WTC11 (cell line): ENCODE data around the gene RPUSD4. TPM values are rescaled to one million over a fixed set of nuclear protein-coding genes. Genes with fewer than 3 reads are reported as not detected.

Experiments
- ATAC-seq: fragments of 200-7000 bp; cut with Tn5 transposase; 2 replicates; pipeline ENCODE4 v1.10.0; 2021; ENCODE audit warnings: mild to moderate bottlenecking, moderate library complexity
- CTCF ChIA-PET: fragments of 300-600 bp; sonication (Branson Sonifier 250); formaldehyde crosslinking; loops from one replicate; lab custom pipeline; 2021; ENCODE audit warnings: antibody characterized with exemption; lab: Charles Lee
- POLR2A ChIA-PET: fragments of 350-600 bp; sonication (Branson Sonifier 250); formaldehyde crosslinking; loops from one replicate; lab custom pipeline; 2021; ENCODE audit warnings: antibody characterized with exemption; lab: Charles Lee
- DNase-seq: peaks from one replicate; pipeline ENCODE4 v3.0.0; 2021; ENCODE audit warnings: low spot score
- H3K27ac Mint-ChIP-seq: 2 replicates; pipeline ENCODE4 v1.8.0; 2021; ENCODE audit warnings: mixed read lengths
- H3K27me3 Mint-ChIP-seq: 2 replicates; pipeline ENCODE4 v1.8.0; 2021; ENCODE audit warnings: low read depth, mild to moderate bottlenecking, moderate library complexity, mixed read lengths
- H3K36me3 Mint-ChIP-seq: 2 replicates; pipeline ENCODE4 v1.8.0; 2021; ENCODE audit warnings: mixed read lengths
- H3K4me1 Mint-ChIP-seq: 2 replicates; pipeline ENCODE4 v1.8.0; 2022; ENCODE audit warnings: mixed read lengths
- H3K4me3 Mint-ChIP-seq: 2 replicates; pipeline ENCODE4 v1.8.0; 2021; ENCODE audit warnings: mild to moderate bottlenecking, moderate library complexity, mixed read lengths
- H3K9me3 Mint-ChIP-seq: 2 replicates; pipeline ENCODE4 v1.8.0; 2021; ENCODE audit warnings: mixed read lengths
- CBFB ChIP-seq: sonication (generic); formaldehyde crosslinking; IDR thresholded peaks from 2 replicates; pipeline ENCODE4 v1.8.1; 2022; ENCODE audit warnings: mild to moderate bottlenecking, low read depth, missing genetic modification reagents
- CTCF ChIP-seq: fragments of 200-600 bp; IDR thresholded peaks from 2 replicates; pipeline ENCODE4 v1.8.0; 2022; ENCODE audit warnings: antibody characterized with exemption
- ELF4 ChIP-seq: sonication (generic); formaldehyde crosslinking; IDR thresholded peaks from 2 replicates; pipeline ENCODE4 v1.8.1; 2022; ENCODE audit warnings: low read depth, mild to moderate bottlenecking, moderate library complexity, missing genetic modification reagents
- EMX1 ChIP-seq: fragments of 250-450 bp; sonication (Bioruptor Pico); IDR thresholded peaks from 2 replicates; pipeline ENCODE4 v1.8.0; 2021; ENCODE audit warnings: mild to moderate bottlenecking
- FOXJ3 ChIP-seq: sonication (generic); formaldehyde crosslinking; IDR thresholded peaks from 2 replicates; pipeline ENCODE4 v1.9.0; 2021; ENCODE audit warnings: missing genetic modification reagents, mild to moderate bottlenecking, borderline replicate concordance
- KAT7 ChIP-seq: sonication (generic); formaldehyde crosslinking; IDR thresholded peaks from 2 replicates; pipeline ENCODE4 v1.8.1; 2023; ENCODE audit warnings: missing genetic modification reagents, mild to moderate bottlenecking, borderline replicate concordance
- MLX ChIP-seq: sonication (generic); formaldehyde crosslinking; IDR thresholded peaks from 2 replicates; pipeline ENCODE4 v1.8.1; 2023; ENCODE audit warnings: mild to moderate bottlenecking, missing genetic modification reagents, moderate library complexity
- MYBL2 ChIP-seq: sonication (generic); formaldehyde crosslinking; IDR thresholded peaks from 2 replicates; pipeline ENCODE4 v1.8.1; 2023; ENCODE audit warnings: mild to moderate bottlenecking, moderate library complexity, missing genetic modification reagents
- NFE2L1 ChIP-seq: sonication (generic); formaldehyde crosslinking; IDR thresholded peaks from 2 replicates; pipeline ENCODE4 v1.8.1; 2023; ENCODE audit warnings: missing genetic modification reagents
- NFYB ChIP-seq: sonication (generic); formaldehyde crosslinking; conservative IDR thresholded peaks from 2 replicates; pipeline ENCODE4 v1.8.0; 2022; ENCODE audit warnings: low read depth, missing genetic modification reagents
- PRDM15 ChIP-seq: sonication (generic); formaldehyde crosslinking; IDR thresholded peaks from 2 replicates; pipeline ENCODE4 v1.8.0; 2022; ENCODE audit warnings: missing genetic modification reagents
- PREB ChIP-seq: sonication (generic); formaldehyde crosslinking; IDR thresholded peaks from 2 replicates; pipeline ENCODE4 v1.8.1; 2022; ENCODE audit warnings: mild to moderate bottlenecking, missing genetic modification reagents, moderate library complexity, borderline replicate concordance
- RORB ChIP-seq: fragments of 250-450 bp; sonication (Bioruptor Pico); IDR thresholded peaks from 2 replicates; pipeline ENCODE4 v1.9.0; 2021; ENCODE audit warnings: mild to moderate bottlenecking
- TEAD4 ChIP-seq: sonication (generic); formaldehyde crosslinking; IDR thresholded peaks from 2 replicates; pipeline ENCODE4 v1.8.0; 2022; ENCODE audit warnings: mild to moderate bottlenecking, missing genetic modification reagents
- ZBTB21 ChIP-seq: sonication (generic); formaldehyde crosslinking; IDR thresholded peaks from 2 replicates; pipeline ENCODE4 v1.8.1; 2023; ENCODE audit warnings: mild to moderate bottlenecking, missing genetic modification reagents, borderline replicate concordance
- ZNF138 ChIP-seq: sonication (generic); formaldehyde crosslinking; conservative IDR thresholded peaks from 2 replicates; pipeline ENCODE4 v1.8.1; 2022; ENCODE audit warnings: mild to moderate bottlenecking, moderate library complexity, missing genetic modification reagents
- ZNF423 ChIP-seq: fragments of 250-450 bp; sonication (Bioruptor Pico); IDR thresholded peaks from 2 replicates; pipeline ENCODE4 v2.1.2; 2022; ENCODE audit warnings: mild to moderate bottlenecking, moderate library complexity
- ZNF512 ChIP-seq: sonication (generic); formaldehyde crosslinking; IDR thresholded peaks from 2 replicates; pipeline ENCODE4 v1.8.1; 2022; ENCODE audit warnings: missing genetic modification reagents, borderline replicate concordance
- total RNA-seq: library from RNA; stranded (reverse); gene quantifications from 3 replicates; pipeline ENCODE4 v1.2.3, GENCODE V29; 2021

RPUSD4 gene
- total RNA-seq, 1 experiment from 2014 or later = 46.6 TPM

GRCh38 chr11:126172596-126173038 is 38.8 kb downstream of the RPUSD4 start:
- H3K36me3 Mint-ChIP-seq = no peaks in the 10 kb centered on the region
- no peak overlapping the region for H3K4me3 Mint-ChIP-seq
- TF ChIP-seq ZNF423 (CRISPR knock-in tag) (no peak), CBFB (CRISPR knock-in tag) (no peak), RORB (CRISPR knock-in tag) (no peak), ELF4 (CRISPR knock-in tag) (no peak), ZNF138 (CRISPR knock-in tag) (no peak), PREB (CRISPR knock-in tag) (no peak), CTCF (no peak)
- ATAC-seq = no peak
- H3K27ac Mint-ChIP-seq = no peak overlapping the region; the same call in 1 of the 2 replicates
- ChIA-PET POLR2A (interaction anchor here (0.5 kb wide), 1 partner anchor 46 kb away, joined by 5 read pairs; no protein-coding TSS in a partner anchor), CTCF (interaction anchor here (0.9 kb wide), 2 partner anchors 13 to 26 kb away, joined by 3 read pairs; no protein-coding TSS in a partner anchor)
- H3K27me3 Mint-ChIP-seq = no peaks in the 10 kb centered on the region
- H3K9me3 Mint-ChIP-seq = no peaks in the 10 kb centered on the region
- peaks cover 15% of the 10 kb centered on the region for H3K4me1 Mint-ChIP-seq
- DNase-seq = no peak

GRCh38 chr11:126169291-126169690 is 42.2 kb downstream of the RPUSD4 start:
- H3K27me3 Mint-ChIP-seq = no peaks in the 10 kb centered on the region
- DNase-seq (no peak), ATAC-seq (no peak)
- no peaks in the 10 kb centered on the region for H3K36me3 Mint-ChIP-seq
- no peaks in the 10 kb centered on the region for H3K9me3 Mint-ChIP-seq
- H3K4me3 Mint-ChIP-seq = no peak overlapping the region
- H3K4me1 Mint-ChIP-seq = peaks cover 30% of the 10 kb centered on the region
- TF ChIP-seq EMX1 (no peak), MLX (no peak), PRDM15 (CRISPR knock-in tag) (no peak), ZNF423 (CRISPR knock-in tag) (no peak), MYBL2 (CRISPR knock-in tag) (no peak), KAT7 (CRISPR knock-in tag) (no peak), NFE2L1 (CRISPR knock-in tag) (no peak), FOXJ3 (CRISPR knock-in tag) (no peak), NFYB (CRISPR knock-in tag) (no peak), ZNF512 (no peak), TEAD4 (CRISPR knock-in tag) (no peak), ZBTB21 (CRISPR knock-in tag) (no peak)
- H3K27ac Mint-ChIP-seq = no peak overlapping the region
- ChIA-PET CTCF (interaction anchor here (1.6 kb wide), 1 partner anchor 9 kb away, joined by 5 read pairs; no protein-coding TSS in a partner anchor), POLR2A (interaction anchor here (1.2 kb wide), 1 partner anchor 9 kb away, joined by 3 read pairs; no protein-coding TSS in a partner anchor)
